SK-N-MC (cell line): ENCODE measurements around the gene RMDN3.

Experiments
- DNase-seq: peaks from one replicate; pipeline ENCODE4 v3.0.0-alpha.2; 2011; ENCODE audit warnings: low read depth, low spot score
- H3K27ac ChIP-seq: fragments of 200-600 bp; sonication (generic); 2 replicates; pipeline ENCODE4 v1.5.1; 2016; ENCODE audit warnings: mixed run types
- H3K36me3 ChIP-seq: fragments of 200-600 bp; sonication (generic); 2 replicates; pipeline ENCODE4 v1.6.1; 2017; ENCODE audit warnings: antibody characterized with exemption, low read length, mixed read lengths; ENCODE audit not compliant: insufficient read depth
- H3K4me3 ChIP-seq: fragments of 200-600 bp; sonication (generic); 2 replicates; pipeline ENCODE4 v1.5.1; 2016
- H3K9ac ChIP-seq: fragments of 200-600 bp; sonication (generic); 2 replicates; pipeline ENCODE4 v1.8.0; 2017; ENCODE audit warnings: mixed run types, mixed read lengths; ENCODE audit not compliant: insufficient read length
- H3K9me3 ChIP-seq: fragments of 200-600 bp; sonication (generic); 2 replicates; pipeline ENCODE4 v1.6.1; 2017; ENCODE audit warnings: low read depth, mild to moderate bottlenecking, antibody characterized with exemption, low read length, moderate library complexity, mixed read lengths
- EZH2 ChIP-seq: fragments of 200-600 bp; sonication (generic); IDR thresholded peaks from one replicate; pipeline ENCODE4 v1.6.1; 2017; ENCODE audit warnings: antibody characterized with exemption
- FOXP2 ChIP-seq: optimal IDR thresholded peaks from 2 replicates; pipeline ENCODE3; 2011; ENCODE audit warnings: mild to moderate bottlenecking, moderate library complexity; ENCODE audit not compliant: insufficient read depth; ENCODE audit errors: extremely low read length, control extremely low read depth
- POLR2AphosphoS5 ChIP-seq: IDR thresholded peaks from 2 replicates; pipeline ENCODE4 v1.6.1; 2012; ENCODE audit warnings: mild to moderate bottlenecking, low read depth, low read length, borderline replicate concordance

The RMDN3 gene

DNA sequence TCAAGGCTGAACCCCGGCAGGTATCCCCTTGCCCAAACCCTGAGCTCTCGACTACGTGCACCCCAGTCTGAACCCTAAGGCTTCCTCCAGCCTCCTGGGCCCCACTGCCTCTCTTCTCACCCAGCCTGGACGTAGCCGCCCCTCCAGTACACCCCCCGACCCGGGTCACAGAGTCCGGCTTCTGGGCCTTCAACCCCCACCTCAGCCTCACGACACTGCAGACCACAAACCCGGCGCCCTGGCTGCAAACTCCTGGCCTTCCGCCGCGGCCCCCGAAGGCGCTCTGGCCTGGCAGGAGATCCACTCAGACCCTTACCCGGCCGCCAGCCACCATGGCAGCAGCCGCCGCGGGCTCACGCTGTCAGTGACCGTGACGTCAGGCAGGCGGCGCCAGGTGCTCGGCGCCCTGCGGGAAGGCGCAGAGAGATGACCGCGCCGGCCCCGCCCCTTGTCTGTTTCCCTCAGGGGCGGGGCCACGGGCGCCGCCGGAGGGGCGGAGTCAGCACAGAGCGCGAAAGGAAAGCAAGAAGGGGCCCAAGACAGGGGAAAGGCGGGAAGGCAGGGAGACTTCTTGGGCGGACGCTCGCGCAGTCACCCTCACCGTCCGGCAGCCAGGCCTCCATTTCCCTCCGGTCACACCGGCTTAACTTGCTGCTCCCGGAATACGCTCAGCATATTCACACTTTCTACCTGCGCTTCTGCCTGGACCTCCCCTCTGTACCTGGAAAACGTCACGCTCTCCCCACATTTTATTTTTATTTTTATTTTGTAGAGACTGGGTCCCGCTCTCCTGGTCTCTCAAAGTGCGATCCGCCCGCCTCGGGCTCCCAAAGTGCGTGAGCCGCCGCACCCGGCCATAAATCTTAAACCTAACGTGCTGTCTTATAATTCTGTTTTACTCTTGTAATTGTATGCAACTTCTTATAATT, at the start of gene RMDN3:
Gene RMDN3, minus strand, starts transcription at position 372 of the 929 bp plus-strand sequence. CDS start 471 bp downstream, outside the sequence.
- H3K9me3 ChIP-seq: no peaks in the 10 kb centered on the region
- TF ChIP-seq POLR2AphosphoS5 (peak; percentile 87), FOXP2 (peak; percentile 59), EZH2 (no peak)

GRCh38 chr15:40803688-40804087, 48.6 kb upstream of the RMDN3 start:
- no peak for DNase-seq
- no peak for TF ChIP-seq EZH2
- no peak for TF ChIP-seq POLR2AphosphoS5
- no peak for TF ChIP-seq FOXP2
- no peak overlapping the region for H3K9ac ChIP-seq
- no peaks in the 10 kb centered on the region for H3K9me3 ChIP-seq
- no peaks in the 10 kb centered on the region for H3K36me3 ChIP-seq
- no peak overlapping the region for H3K4me3 ChIP-seq
- H3K27ac ChIP-seq: no peak overlapping the region

More for the DNA sequence above, at the start of gene RMDN3:
- peak within 1 kb of the TSS; percentile 99 for H3K27ac ChIP-seq
- peaks cover 10% of the 10 kb centered on the region; the same call in 1 of the 2 replicates for H3K36me3 ChIP-seq
- peak within 1 kb of the TSS; percentile 97 for H3K9ac ChIP-seq
- H3K4me3 ChIP-seq: peak within 1 kb of the TSS; percentile 93
- DNase-seq: peak; percentile 70

DNA sequence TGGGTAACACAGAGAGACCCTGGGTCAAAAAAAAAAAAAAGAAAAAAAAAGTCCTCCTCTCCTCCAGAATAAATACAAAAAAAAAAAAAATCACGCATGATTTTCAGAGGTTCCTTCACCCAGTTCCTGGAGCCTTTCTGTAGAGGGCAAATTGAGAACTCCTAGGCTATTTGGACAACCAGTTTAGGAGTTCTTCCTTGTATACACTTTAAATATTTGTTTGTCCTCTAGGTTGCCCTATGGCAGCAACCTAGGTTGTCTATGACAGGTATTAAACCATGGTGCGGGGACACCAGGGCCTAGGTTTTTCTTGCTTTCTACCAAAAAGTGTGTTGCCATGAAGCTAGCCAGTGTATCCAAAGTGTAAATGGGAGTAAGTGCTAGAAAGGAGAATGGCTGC, 48.0 kb upstream of the RMDN3 start:
- Histone ChIP-seq H3K36me3 (no peaks in the 10 kb centered on the region), H3K9me3 (no peaks in the 10 kb centered on the region), H3K27ac (no peak overlapping the region), H3K9ac (no peak overlapping the region), H3K4me3 (no peak overlapping the region)
- TF ChIP-seq POLR2AphosphoS5: no peak
- TF ChIP-seq FOXP2: no peak
- TF ChIP-seq EZH2: no peak
- DNase-seq: no peak

- H3K4me3 ChIP-seq: no peak overlapping the region
- DNase-seq: no peak
- TF ChIP-seq POLR2AphosphoS5 (no peak), EZH2 (no peak), FOXP2 (no peak)
- H3K9me3 ChIP-seq: no peaks in the 10 kb centered on the region
- H3K9ac ChIP-seq: no peak overlapping the region
- H3K36me3 ChIP-seq: no peaks in the 10 kb centered on the region
- no peak overlapping the region for H3K27ac ChIP-seq
These were observed 44.5 kb upstream of the RMDN3 start for GRCh38 chr15:40799523-40799922.

DNA sequence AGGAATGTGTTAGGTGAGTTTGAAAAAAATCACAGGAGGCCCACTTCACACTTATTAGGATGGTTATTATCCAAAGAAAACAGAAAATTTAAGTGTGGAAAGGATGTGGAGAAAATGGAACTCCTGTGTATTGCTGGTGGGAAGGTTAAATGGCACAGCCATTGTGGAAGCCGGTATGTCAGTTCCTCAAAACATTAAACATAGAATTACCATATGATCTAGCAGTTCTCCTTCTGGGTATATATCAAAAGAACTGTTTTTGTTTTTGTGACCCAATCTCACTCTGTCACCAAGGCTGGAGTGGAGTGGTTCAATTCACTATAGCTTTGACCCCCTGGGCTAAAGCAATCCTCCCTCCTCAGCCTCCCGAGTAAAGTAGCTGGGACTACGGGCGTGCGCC, 41.5 kb upstream of the RMDN3 start:
- Histone ChIP-seq H3K4me3 (no peak overlapping the region), H3K9me3 (no peaks in the 10 kb centered on the region), H3K27ac (0 out of 2 replicates have a peak overlapping the region, but pooled peaks have one; percentile 26), H3K36me3 (0 out of 2 replicates have a peak, but pooled peaks cover 5% of the 10 kb centered on the region), H3K9ac (no peak overlapping the region)
- DNase-seq: no peak
- TF ChIP-seq POLR2AphosphoS5: no peak
- no peak for TF ChIP-seq EZH2
- TF ChIP-seq FOXP2: no peak

DNA sequence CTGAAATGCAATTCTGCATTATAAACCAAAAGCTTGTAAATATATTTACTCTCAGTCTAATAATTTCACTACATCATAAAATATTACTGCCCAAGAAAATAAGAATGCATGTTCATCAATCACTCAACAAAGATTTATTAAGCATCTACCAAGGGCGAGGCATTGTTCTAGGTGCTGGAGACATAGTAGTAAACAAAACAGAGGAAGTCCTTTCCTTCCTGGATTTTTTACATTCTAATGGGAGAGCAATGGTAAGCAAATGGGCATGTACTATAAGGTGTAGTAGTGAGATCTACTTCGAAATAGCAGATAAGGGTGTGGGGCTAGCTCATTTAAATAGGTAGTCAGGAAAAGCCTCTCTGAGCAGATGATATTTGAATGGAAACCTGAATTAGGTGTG, 41.0 kb upstream of the RMDN3 start:
- TF ChIP-seq EZH2 (no peak), FOXP2 (no peak), POLR2AphosphoS5 (no peak)
- H3K9ac ChIP-seq: no peak overlapping the region
- no peak for DNase-seq
- no peaks in the 10 kb centered on the region for H3K9me3 ChIP-seq
- 0 out of 2 replicates have a peak, but pooled peaks cover 5% of the 10 kb centered on the region for H3K36me3 ChIP-seq
- H3K4me3 ChIP-seq: no peak overlapping the region
- H3K27ac ChIP-seq: 0 out of 2 replicates have a peak overlapping the region, but pooled peaks have one; percentile 26

DNA sequence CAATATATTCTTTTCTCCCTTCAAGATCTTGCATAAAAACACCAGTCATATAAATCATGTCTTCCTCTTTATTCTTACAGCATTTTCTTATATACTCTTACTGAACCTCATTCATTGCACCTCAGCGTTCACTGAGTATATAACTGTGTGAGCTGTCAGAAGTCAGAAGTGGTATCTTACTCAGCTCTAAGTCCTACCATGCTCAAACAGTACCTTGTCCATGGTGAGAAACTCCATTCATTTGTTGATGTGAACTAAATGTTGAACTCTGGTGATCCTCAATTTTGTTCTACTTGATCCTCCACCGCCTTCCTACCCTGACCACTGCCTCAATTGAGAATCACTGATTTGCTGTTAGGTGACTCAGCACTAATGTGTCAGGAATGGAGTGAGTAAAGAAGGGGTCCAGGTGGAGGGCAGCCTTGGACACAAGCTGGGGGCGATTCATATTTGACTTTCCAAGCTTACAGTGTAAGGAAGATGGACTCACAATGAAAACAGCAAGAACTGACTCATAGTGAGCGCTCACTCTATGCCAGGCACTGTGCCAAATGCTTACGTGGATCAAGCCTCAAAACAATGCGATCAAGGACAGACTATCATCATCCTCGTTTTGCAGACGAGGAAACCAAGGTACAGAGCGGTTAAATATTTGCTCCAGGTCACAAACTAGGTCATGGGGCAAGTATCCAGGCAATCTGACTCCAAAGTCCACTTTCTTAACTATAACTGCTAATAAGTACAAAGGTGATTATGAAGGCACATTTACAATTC, 38.3 kb upstream of the RMDN3 start:
- no peak overlapping the region for H3K4me3 ChIP-seq
- H3K27ac ChIP-seq: no peak overlapping the region
- DNase-seq: no peak
- H3K9me3 ChIP-seq: no peaks in the 10 kb centered on the region
- TF ChIP-seq FOXP2 (no peak), POLR2AphosphoS5 (no peak), EZH2 (no peak)
- no peak overlapping the region for H3K9ac ChIP-seq
- 0 out of 2 replicates have a peak, but pooled peaks cover 5% of the 10 kb centered on the region for H3K36me3 ChIP-seq

GRCh38 chr15:40792394-40792793, 37.3 kb upstream of the RMDN3 start:
- TF ChIP-seq FOXP2 (no peak), POLR2AphosphoS5 (no peak), EZH2 (no peak)
- H3K9me3 ChIP-seq: no peaks in the 10 kb centered on the region
- no peak overlapping the region for H3K4me3 ChIP-seq
- H3K36me3 ChIP-seq: 0 out of 2 replicates have a peak, but pooled peaks cover 5% of the 10 kb centered on the region
- DNase-seq: no peak
- no peak overlapping the region for H3K27ac ChIP-seq
- no peak overlapping the region for H3K9ac ChIP-seq
